Activated naive CD4-positive, alpha-beta T cell treated with anti-CD3 and anti-CD28 coated beads, Interleukin-2, amount 50 U/mL, for 72 hours (primary cell): ENCODE results near the gene BRI3. TPM values are rescaled to one million over a fixed set of nuclear protein-coding genes. Genes with fewer than 3 reads are reported as not detected.

Source experiments
- ATAC-seq, 2 donors: fragments of 150-1000 bp; cut with Tn5 transposase; 2 replicates each; pipeline ENCODE4 v1.10.0; 2021; ENCODE audit warnings: mild to moderate bottlenecking in 2 of 2, moderate library complexity in 2 of 2
- DNase-seq, 2 donors: peaks; one replicate each; pipeline ENCODE4 v3.0.0; 2021 to 2022; ENCODE audit warnings: low spot score in 2 of 2
- H3K27ac Mint-ChIP-seq, 2 donors: one replicate each; pipeline ENCODE4 v1.8.0; 2022; ENCODE audit warnings: mild to moderate bottlenecking in 2 of 2, mixed read lengths in 2 of 2
- H3K36me3 Mint-ChIP-seq, 2 donors: one replicate each; pipeline ENCODE4 v1.8.0; 2022; ENCODE audit warnings: mixed read lengths in 2 of 2
- H3K9me3 Mint-ChIP-seq, 2 donors: one replicate each; pipeline ENCODE4 v1.8.0; 2022; ENCODE audit warnings: mixed read lengths in 2 of 2
- total RNA-seq, 2 donors: library from RNA; stranded (reverse); gene quantifications; one replicate each; pipeline ENCODE4 v1.2.3, GENCODE V29; 2022

Gene BRI3
- total RNA-seq, 2 donors from 2014 or later, result 50.0 to 66.4 TPM

DNA sequence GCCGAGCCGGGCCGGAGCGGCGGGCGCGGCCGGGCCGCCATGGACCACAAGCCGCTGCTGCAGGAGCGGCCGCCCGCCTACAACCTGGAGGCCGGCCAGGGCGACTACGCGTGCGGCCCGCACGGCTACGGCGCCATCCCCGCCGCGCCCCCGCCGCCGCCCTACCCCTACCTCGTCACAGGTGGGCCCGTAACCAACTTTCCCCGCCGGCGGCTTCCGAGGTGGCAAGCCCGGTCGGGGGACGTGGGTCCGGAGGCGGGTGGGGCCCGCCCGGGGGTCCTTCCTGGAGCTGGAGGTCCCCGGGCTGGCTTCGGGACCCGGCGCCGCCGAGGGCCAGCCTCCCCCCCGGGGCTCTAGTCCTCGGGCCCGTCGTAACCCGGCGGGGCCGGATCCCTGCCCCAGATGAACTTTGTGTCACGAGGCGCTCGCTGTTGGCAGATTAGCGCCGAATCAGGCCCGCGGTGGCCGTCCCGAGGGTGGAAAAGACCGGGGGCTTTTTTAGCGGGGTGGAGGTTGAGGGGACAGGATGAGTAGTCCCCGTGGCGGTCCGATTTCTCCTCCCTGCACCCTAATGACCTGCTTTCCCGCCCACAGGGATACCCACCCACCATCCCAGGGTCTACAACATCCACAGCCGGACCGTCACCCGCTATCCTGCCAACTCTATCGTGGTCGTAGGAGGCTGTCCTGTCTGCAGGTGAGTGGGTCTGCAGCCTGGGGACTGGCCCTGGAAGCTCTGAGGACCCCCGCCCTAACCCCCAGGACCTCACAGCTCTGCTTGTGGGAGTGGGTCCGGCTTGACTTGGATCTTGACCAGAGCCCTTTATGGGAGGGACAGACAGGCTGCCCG, 496 bp downstream of the BRI3 start:
- Mint-ChIP-seq H3K27ac (peak overlapping the region; percentile 79 to 97), H3K9me3 (no peaks in the 10 kb centered on the region), H3K36me3 (peaks cover 0 to 8% of the 10 kb centered on the region in 2 donors)
- ATAC-seq (peak; percentile 43 to 49), DNase-seq (peak in 1 of 2 donors; percentile 26)

DNA sequence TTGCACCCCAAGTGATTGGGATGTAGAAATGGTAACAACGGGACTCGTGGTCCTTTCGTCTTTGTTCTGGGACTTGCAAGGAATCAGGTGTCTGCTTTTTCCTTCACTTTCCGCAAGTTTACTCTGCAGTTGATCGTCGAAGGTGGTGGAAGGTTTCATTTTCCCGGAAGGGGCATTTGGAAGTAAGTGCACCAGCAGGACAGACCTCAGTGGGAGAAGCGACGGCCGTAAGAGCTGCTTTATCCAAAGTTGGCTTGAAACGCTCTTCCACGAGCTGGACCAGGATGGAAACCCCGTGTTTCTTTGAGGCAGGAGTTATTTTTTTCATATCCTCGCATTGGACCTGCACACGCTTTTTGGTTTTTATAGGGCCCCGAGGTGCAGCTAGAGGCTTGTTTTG, 1.2 kb downstream of the BRI3 start:
- Mint-ChIP-seq H3K36me3 (peaks cover 0 to 8% of the 10 kb centered on the region in 2 donors), H3K9me3 (no peaks in the 10 kb centered on the region), H3K27ac (peak overlapping the region; percentile 79 to 91)
- DNase-seq, result no peak
- ATAC-seq, result no peak

DNA sequence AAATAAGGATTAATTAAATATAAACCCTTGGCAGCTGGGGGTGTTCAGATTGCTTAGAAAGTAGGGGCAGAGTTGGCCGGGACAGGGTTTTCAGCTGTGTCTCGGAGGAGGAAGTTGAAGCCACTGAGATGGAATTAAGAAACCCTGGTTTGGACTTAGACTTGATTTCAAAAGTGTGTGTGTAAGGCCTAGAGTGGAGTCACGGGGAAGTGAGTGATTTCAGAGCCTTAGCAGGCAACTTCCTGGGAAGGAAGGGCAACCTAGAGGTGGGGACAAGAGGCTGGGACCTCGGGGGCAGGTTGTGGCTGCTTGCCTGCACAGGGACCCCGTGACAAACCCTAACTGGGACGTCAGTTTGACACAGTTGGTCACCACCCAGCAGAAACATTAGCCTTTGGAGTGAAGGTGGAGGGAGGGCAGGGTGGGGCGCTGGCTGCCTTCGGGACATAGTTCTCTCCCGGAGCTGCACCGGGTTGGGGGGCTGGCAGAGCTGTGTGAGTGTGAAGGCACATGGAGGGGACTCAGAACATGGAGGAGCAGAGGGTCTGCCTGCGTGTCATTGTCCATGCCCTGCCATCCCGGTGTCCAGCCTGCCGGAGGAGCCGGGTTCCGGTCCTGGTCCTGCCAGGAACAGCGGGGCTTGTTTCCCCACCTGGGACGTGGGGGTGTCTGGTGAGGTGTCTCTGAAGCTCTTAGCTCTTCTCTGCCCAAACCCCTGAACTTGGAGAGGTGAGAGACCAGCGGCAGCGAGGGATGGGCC, 1.8 kb downstream of the BRI3 start:
- H3K36me3 Mint-ChIP-seq, result peaks cover 0 to 8% of the 10 kb centered on the region in 2 donors

DNA sequence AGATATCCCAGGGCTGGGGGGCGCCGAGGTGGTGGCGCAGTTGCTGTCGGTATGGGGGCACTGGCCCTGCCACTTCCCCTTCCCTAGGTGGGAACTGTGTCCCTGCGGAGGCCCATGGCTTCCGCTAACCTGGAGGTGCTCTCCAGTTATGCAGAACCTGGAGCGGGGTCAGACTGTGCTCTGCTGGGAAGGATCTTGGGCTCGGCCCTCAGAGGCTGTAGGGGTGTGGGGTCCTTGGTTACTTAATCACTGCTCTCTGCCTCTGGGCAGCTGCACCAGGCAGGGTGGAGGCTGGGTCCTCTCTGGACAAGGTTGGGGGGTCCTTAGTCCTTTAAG, 2.4 kb downstream of the BRI3 start:
- Mint-ChIP-seq H3K27ac (peak overlapping the region in 1 of 2 donors; percentile 61), H3K9me3 (no peaks in the 10 kb centered on the region), H3K36me3 (peaks cover 0 to 8% of the 10 kb centered on the region in 2 donors)
- ATAC-seq, result no peak
- DNase-seq, result no peak

More for the DNA sequence above, 1.8 kb downstream of the BRI3 start:
- peak overlapping the region; percentile 79 to 91 for H3K27ac Mint-ChIP-seq
- ATAC-seq (no peak), DNase-seq (no peak)
- no peaks in the 10 kb centered on the region for H3K9me3 Mint-ChIP-seq

DNA sequence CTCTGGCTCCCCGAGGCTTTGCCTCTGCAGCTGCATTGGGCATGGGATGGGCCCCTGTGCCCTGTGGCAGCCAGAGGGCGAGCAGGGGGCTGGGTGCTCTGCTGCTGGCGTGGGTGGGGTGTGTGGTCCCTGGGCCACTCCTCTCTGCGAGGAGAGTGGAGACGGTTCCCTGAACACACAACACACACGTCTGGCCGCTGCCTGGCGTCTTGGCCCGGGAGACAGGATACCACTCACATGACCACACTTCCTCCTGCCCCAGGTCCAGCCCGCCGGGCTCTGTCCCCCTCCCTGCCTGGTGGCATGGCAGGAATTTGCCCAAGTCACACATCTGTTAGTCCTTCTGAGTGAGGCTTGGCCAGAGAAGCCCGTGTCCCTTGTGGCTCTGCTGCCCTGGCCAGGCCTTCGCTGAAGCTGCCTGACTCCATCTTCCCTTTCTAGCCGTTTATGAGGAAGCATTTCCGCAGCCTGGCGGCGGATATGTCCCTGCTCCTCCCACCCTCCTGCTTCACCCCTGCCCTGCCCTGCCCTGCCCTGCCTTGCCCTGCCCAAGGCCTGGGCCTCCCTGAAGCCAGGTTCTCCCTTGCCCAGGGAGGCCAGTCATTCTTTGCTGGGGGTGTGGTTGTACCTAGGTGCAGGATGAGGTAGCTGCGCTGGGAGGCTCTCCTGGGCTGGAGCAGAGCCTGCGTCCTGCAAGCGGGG, 3.0 kb downstream of the BRI3 start:
- peaks cover 0 to 8% of the 10 kb centered on the region in 2 donors for H3K36me3 Mint-ChIP-seq
- H3K27ac Mint-ChIP-seq, result peak overlapping the region; percentile 61 to 91

DNA sequence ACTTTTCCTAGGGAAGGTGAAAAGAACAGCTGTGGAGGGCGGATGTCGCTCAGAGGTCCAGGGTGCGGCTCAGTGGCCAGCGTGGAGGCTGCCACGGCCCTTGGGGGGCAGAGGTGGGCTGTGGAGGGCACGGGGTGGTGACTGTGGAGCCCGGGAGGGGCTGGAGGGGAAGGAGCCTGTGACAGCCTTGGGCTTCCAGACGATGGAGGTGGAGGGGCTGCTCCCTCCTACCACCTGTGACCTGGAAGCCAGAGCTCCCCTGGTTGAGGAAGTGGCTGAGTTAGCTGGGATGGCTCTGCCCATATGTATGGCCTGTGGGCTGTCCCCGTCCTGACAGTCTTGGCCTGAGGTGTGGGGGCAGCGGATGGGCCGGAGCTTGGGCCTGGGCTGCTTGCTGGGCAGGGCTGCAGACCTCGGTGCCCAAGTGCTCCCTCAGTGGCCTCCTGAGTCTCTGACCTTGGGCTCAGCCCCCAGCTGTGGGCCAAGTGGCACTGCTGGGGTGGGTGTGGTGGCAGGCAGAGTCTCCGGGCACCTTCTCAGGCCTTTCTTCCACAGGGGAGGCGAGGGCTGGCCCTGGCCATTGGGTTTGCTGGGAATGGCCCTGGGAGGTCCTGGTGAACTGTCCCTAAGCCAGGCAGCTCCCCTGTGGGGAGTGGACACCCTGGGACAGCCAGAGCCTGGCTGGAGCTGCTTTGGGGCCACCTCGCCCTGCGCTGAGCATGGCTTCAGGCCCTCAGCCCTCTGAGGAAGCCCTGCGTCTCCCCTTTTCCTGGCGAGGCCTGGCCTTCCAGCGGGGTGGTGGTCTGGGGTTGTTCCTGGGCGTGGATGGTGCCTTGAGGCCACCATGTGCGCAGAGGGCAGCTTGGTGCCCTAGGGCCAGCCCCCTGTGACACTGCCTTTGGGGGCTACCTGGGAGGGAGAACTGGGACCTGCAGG, 3.9 kb downstream of the BRI3 start:
- Mint-ChIP-seq H3K9me3 (no peaks in the 10 kb centered on the region), H3K27ac (peak overlapping the region; percentile 46 to 61), H3K36me3 (peaks cover 0 to 8% of the 10 kb centered on the region in 2 donors)
- DNase-seq (no peak), ATAC-seq (no peak)

More for the DNA sequence above, 3.0 kb downstream of the BRI3 start:
- DNase-seq (no peak), ATAC-seq (no peak)
- H3K9me3 Mint-ChIP-seq, result no peaks in the 10 kb centered on the region

DNA sequence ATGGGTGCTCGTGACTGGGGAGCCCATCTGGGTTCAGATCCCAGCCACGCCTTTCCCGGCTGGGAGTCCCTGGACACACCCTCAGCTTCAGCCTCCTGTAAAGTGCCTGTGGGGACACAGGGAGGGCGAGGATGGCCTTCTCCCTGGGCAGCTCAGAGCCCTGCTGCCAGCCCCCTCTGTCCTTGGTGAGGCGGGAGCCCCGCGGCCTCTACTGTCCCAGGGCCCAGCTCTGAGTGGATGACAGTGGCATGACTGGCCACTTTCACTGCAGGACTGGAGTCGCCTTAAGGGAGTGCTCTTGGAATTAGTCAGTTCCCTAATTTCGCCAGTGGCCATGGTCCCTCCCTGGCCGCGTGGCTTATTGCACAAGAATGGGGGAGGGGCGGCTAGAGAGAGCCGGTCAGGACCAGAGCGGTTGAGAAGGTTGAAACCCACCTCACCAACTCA, 4.6 kb downstream of the BRI3 start:
- Mint-ChIP-seq H3K27ac (no peak overlapping the region), H3K9me3 (no peaks in the 10 kb centered on the region), H3K36me3 (peaks cover 0 to 8% of the 10 kb centered on the region in 2 donors)
- no peak for DNase-seq
- no peak for ATAC-seq

DNA sequence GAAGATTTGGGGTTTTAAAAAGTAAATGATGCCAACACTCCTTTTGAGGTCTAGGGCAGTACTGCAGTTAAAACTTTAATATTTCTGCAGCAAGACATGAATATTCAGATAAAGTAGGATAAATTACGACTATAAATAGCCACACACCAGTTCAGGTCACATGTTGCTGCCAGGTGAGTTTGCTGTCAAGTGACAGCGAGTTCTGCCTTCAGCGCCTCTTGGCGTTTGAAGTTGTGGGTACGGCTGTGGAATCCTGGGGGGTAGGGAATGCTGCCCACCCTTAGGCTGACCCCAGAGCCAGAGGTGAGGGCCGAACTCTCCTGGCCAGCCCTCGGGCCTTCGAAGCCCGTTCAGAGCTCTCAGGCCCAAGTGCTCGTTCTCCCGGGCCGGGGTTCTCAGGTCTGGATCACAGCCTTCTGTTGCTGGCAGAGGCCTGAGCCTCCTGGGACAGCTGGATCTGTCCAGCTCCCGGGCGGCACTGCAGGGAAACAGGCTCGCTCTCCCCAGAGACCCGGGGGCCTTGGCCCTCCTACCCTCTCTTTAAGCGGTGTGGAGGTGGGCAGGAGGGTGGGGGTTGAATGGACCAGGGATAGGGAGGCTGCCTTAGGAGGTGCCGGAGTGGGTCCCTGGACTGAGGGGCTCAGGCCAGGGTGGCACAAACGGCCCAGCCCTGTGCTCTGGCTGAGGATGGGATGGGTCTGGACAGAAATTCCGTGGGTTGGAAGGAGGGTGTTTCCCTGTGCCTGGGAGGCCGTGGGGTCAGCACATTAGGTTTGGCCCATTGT, 5.4 kb downstream of the BRI3 start:
- no peak for ATAC-seq
- Mint-ChIP-seq H3K36me3 (peaks cover 0 to 8% of the 10 kb centered on the region in 2 donors), H3K27ac (peak overlapping the region in 1 of 2 donors; percentile 46), H3K9me3 (no peaks in the 10 kb centered on the region)
- DNase-seq, result no peak

DNA sequence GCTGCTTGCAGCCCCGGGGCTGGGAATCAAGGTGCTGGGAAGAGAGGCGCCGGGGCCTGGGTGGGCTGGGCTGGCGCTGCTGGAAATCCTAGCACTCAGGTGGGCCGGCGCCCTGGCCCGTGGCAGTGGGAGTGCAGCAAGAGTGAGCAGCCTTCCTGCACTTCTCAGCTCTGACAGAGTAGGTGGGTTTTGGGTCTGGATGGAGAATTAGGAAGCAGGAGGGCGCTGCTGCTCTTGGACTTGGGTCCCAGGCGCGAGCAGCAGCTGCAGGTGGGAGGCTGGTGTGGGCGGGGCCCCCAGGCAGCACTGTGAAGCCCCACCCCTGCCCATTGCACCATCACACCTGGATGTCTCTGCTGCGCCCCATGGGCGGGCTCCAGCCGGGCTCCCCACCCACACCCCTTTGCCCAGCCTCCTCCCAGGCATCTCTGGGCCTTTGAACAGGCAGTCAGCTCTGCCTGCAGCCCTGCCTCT, 6.0 kb downstream of the BRI3 start:
- peak overlapping the region in 1 of 2 donors; percentile 46 for H3K27ac Mint-ChIP-seq
- no peak for DNase-seq
- no peak for ATAC-seq
- peaks cover 0 to 4% of the 10 kb centered on the region in 2 donors for H3K36me3 Mint-ChIP-seq
- no peaks in the 10 kb centered on the region for H3K9me3 Mint-ChIP-seq

DNA sequence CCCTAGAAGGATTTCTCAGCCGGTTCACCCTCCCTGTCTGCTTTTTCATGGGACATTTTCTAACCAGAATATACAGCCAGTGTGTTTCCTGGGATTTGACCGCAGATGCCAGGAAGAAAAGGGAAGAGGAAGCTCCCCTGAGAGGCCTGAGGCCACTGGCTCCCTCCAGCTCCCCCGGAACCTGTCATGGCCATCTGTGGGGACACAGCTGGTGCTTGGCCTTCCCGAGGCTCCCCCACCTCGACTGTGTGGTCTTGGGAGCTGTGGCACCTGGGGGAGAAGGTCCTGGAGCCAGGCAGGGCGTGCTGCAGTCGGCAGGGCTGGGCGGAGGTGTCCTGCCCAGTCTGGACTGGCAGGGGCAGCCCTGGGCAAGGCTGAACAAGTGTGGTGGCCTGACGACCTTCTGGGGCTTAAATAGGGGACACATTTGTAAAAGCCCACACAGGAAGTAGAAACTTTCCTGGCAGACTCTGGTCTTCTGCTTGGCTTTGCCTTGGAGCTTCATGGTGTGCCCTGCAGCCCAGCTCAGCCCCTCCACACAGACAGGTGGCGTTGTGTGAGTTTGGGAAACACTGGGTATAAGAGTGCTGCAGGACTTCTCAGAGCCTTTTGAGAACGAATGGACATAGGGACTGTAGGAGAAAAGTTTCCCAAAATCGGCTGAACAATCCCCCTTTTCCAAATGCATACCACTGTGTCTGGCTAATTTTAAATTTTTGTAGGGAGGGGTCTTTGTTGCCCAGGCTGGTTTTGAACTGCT, 6.8 kb downstream of the BRI3 start:
- H3K9me3 Mint-ChIP-seq, result no peaks in the 10 kb centered on the region
- H3K27ac Mint-ChIP-seq, result peak overlapping the region in 1 of 2 donors; percentile 85
- no peaks in the 10 kb centered on the region for H3K36me3 Mint-ChIP-seq
- ATAC-seq (no peak), DNase-seq (no peak)

DNA sequence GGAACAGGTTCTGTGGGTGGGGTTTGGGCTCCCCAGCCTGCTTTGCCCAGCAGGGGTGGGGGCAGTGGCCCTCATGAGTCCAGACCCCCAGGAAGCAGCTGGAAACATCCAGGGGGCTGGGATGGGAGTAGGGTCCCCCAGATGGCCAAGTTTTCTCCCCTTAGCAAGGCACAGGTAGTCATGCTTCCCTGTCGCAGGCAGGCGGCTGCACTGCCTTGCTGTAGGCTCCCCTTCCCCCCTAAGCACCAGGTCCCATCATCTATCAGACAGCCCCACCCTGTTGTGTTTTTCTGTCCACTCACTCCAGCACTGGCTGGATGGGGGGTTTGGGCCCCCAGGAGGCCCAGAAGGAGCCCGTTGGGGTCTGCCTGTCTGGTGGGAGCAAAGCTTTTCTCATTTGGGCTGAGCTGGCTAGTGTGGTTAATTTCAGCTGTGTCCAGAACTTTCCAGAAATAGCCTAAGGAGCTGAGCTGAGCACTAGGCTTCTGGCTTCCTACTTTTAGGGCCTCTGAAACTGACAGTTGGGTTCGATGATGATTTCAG, 7.9 kb downstream of the BRI3 start:
- Mint-ChIP-seq H3K36me3 (no peaks in the 10 kb centered on the region), H3K9me3 (no peaks in the 10 kb centered on the region), H3K27ac (no peak overlapping the region)
- ATAC-seq (no peak), DNase-seq (no peak)

DNA sequence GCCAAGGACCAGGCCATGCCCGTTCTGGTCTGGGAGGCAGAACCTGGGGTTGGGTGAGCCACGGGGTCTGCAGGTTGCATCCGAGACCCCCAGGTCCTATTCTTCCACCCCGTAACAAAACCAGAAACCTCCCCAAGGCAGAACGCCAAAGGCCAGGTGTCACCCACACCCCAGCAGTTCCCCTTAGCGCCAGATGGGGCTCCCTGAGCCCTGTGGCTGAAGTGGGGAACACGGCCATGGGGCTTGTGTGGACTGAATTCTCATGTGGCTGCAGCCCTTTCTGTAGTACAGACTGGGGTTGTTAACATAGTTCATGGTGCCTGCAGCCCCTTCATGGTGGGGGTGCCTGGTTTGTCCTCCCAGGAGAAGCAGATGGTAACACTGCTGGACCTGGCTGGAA, 10.2 kb downstream of the BRI3 start:
- Mint-ChIP-seq H3K27ac (no peak overlapping the region), H3K9me3 (no peaks in the 10 kb centered on the region), H3K36me3 (no peaks in the 10 kb centered on the region)
- DNase-seq (no peak), ATAC-seq (no peak)

DNA sequence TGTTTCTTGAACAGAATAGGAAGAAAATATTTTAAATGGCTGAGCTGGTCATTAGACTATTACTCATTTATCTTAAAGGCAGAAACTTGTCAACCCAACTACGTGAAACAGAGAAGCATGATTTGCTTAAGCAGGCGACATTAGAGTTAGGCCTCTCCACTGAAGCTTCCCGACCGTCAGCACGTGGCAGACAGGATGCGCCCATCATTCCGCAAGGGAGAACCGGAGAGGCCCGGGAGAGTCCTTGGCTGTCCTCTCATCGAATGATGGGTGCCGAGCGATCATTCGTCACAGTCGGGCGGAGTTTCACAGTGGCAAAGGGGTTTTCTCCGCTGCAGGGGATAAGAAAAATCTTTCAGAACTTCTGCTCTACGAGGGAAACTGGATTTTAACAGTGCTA, 11.8 kb downstream of the BRI3 start:
- DNase-seq, result no peak
- no peaks in the 10 kb centered on the region for H3K36me3 Mint-ChIP-seq
- H3K27ac Mint-ChIP-seq, result no peak overlapping the region
- ATAC-seq, result no peak
- no peaks in the 10 kb centered on the region for H3K9me3 Mint-ChIP-seq

DNA sequence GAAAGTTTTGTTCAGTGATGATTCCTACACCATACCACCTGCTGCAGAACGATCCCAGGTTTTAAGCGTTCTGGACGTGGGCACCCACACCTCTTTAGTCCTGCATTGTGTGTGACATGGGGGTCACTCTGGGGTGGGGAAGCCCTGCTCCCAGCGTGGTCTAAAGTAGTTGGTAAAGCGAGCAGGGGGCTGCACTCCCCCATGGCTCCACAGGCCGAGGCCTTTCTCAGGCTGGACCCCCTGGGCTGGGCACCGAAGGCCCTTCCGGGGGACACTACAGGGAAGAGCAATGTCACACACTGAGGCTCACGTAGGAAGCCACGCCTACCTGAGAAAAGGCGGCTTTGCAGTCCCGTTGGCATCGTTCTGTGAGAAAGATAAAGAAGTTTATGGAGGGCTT, 12.3 kb downstream of the BRI3 start:
- ATAC-seq (no peak), DNase-seq (no peak)
- no peak overlapping the region for H3K27ac Mint-ChIP-seq
- no peaks in the 10 kb centered on the region for H3K36me3 Mint-ChIP-seq
- H3K9me3 Mint-ChIP-seq, result no peaks in the 10 kb centered on the region
